Activated CD8-positive, alpha-beta memory T cell treated with anti-CD3 and anti-CD28 coated beads, Interleukin-2, amount 10 ng/mL, durations not matched to agents 7 days and 5 days (primary cell): ENCODE results near the gene MPV17. TPM values are rescaled to one million over a fixed set of nuclear protein-coding genes. Genes with fewer than 3 reads are reported as not detected.

ENCODE experiments used
- ATAC-seq: fragments of 150-1000 bp; cut with Tn5 transposase; one replicate; pipeline ENCODE4 v1.10.0; 2021; ENCODE audit warnings: moderate library complexity
- CTCF ChIA-PET: fragments of 350-600 bp; sonication (Branson Sonifier 250); formaldehyde crosslinking; loops from one replicate; lab custom pipeline; 2021; ENCODE audit warnings: antibody characterized with exemption; lab: Charles Lee
- DNase-seq: peaks from one replicate; pipeline ENCODE4 v3.0.0-alpha.2; 2020
- H3K27ac Mint-ChIP-seq: one replicate; pipeline ENCODE4 v1.8.0; 2021; ENCODE audit warnings: mild to moderate bottlenecking, mixed read lengths
- H3K27me3 Mint-ChIP-seq: one replicate; pipeline ENCODE4 v1.8.0; 2021; ENCODE audit warnings: mixed read lengths
- H3K36me3 Mint-ChIP-seq: one replicate; pipeline ENCODE4 v1.8.0; 2021; ENCODE audit warnings: mild to moderate bottlenecking, mixed read lengths
- H3K4me1 Mint-ChIP-seq: one replicate; pipeline ENCODE4 v1.8.0; 2021; ENCODE audit warnings: mixed read lengths
- H3K4me3 Mint-ChIP-seq: one replicate; pipeline ENCODE4 v1.8.0; 2021; ENCODE audit warnings: mild to moderate bottlenecking, moderate library complexity, mixed read lengths
- H3K9me3 Mint-ChIP-seq: one replicate; pipeline ENCODE4 v1.8.0; 2022; ENCODE audit warnings: low read depth, mixed read lengths
- total RNA-seq, 2 experiments: library from RNA; stranded (reverse); gene quantifications; one replicate each; pipeline ENCODE4 v1.2.3, GENCODE V29; 2021

The MPV17 gene
- total RNA-seq, 2 experiments from 2014 or later: 87.4 to 97.6 TPM

- CTCF ChIA-PET: interaction anchor here (1.0 to 6.4 kb wide), 10 partner anchors 9 to 306 kb away, joined by 3 to 65 read pairs (median 4); partner anchors contain the start of gene TRIM54
- no peaks in the 10 kb centered on the region for H3K9me3 Mint-ChIP-seq
- no peak overlapping the region for H3K27ac Mint-ChIP-seq
- DNase-seq (peak; percentile 57), ATAC-seq (peak; percentile 14)
- H3K4me3 Mint-ChIP-seq: peak overlapping the region; percentile 19
- H3K36me3 Mint-ChIP-seq: no peaks in the 10 kb centered on the region
- peaks cover 22% of the 10 kb centered on the region for H3K4me1 Mint-ChIP-seq
- H3K27me3 Mint-ChIP-seq: peaks cover 45% of the 10 kb centered on the region
These were observed 58.0 kb downstream of the MPV17 start for GRCh38 chr2:27264753-27265535.

GRCh38 chr2:27264253-27264752 lies 58.6 kb downstream of the MPV17 start:
- Mint-ChIP-seq H3K36me3 (no peaks in the 10 kb centered on the region), H3K27ac (no peak overlapping the region), H3K4me1 (peaks cover 22% of the 10 kb centered on the region), H3K9me3 (no peaks in the 10 kb centered on the region), H3K4me3 (peak overlapping the region; percentile 61), H3K27me3 (peaks cover 42% of the 10 kb centered on the region)
- ATAC-seq (peak; percentile 24), DNase-seq (no peak)
- CTCF ChIA-PET: interaction anchor here (0.8 to 6.4 kb wide), 9 partner anchors 9 to 305 kb away, joined by 3 to 65 read pairs (median 4); partner anchors contain the start of gene TRIM54

GRCh38 chr2:27263287-27264252 lies 59.3 kb downstream of the MPV17 start:
- H3K36me3 Mint-ChIP-seq: no peaks in the 10 kb centered on the region
- peak overlapping the region; percentile 61 for H3K4me3 Mint-ChIP-seq
- no peaks in the 10 kb centered on the region for H3K9me3 Mint-ChIP-seq
- CTCF ChIA-PET: interaction anchor here (0.8 to 6.4 kb wide), 9 partner anchors 9 to 417 kb away, joined by 3 to 65 read pairs (median 5); partner anchors contain the start of gene TRIM54
- H3K27ac Mint-ChIP-seq: no peak overlapping the region
- peaks cover 42% of the 10 kb centered on the region for H3K27me3 Mint-ChIP-seq
- DNase-seq (no peak), ATAC-seq (no peak)
- H3K4me1 Mint-ChIP-seq: peaks cover 22% of the 10 kb centered on the region

GRCh38 chr2:27262379-27263286 lies 60.3 kb downstream of the MPV17 start, which contains the start of gene SLC30A3:
Gene SLC30A3 (minus strand): TSS chr2:27263047. CDS start chr2:27262906, 141 bp downstream.
- H3K4me3 Mint-ChIP-seq: peak within 1 kb of the TSS; percentile 61
- DNase-seq (peak; percentile 82), ATAC-seq (peak; percentile 89)
- CTCF ChIA-PET: interaction anchor here (1.1 to 6.4 kb wide), 7 partner anchors 9 to 416 kb away, joined by 3 to 65 read pairs (median 5); partner anchors contain the start of gene TRIM54
- no peaks in the 10 kb centered on the region for H3K9me3 Mint-ChIP-seq
- peaks cover 44% of the 10 kb centered on the region for H3K27me3 Mint-ChIP-seq
- no peak within 1 kb of the TSS for H3K27ac Mint-ChIP-seq
- no peaks in the 10 kb centered on the region for H3K36me3 Mint-ChIP-seq
- H3K4me1 Mint-ChIP-seq: peaks cover 22% of the 10 kb centered on the region

GRCh38 chr2:27261926-27262298 lies 61.0 kb downstream of the MPV17 start:
- CTCF ChIA-PET: interaction anchor here (1.8 to 6.4 kb wide), 3 partner anchors 18 to 92 kb away, joined by 5 to 65 read pairs (median 9); partner anchors contain the start of gene TRIM54
- no peak for ATAC-seq

GRCh38 chr2:27261241-27261925 lies 61.5 kb downstream of the MPV17 start:
- CTCF ChIA-PET: interaction anchor here (2.6 to 6.4 kb wide), 2 partner anchors 19 to 42 kb away, joined by 9 to 65 read pairs; partner anchors contain the start of gene TRIM54
- Mint-ChIP-seq H3K27ac (no peak overlapping the region), H3K36me3 (no peaks in the 10 kb centered on the region), H3K27me3 (peaks cover 55% of the 10 kb centered on the region), H3K4me3 (no peak overlapping the region), H3K4me1 (peaks cover 22% of the 10 kb centered on the region), H3K9me3 (no peaks in the 10 kb centered on the region)
- ATAC-seq (no peak), DNase-seq (no peak)

More at GRCh38 chr2:27261926-27262298, 61.0 kb downstream of the MPV17 start:
- H3K36me3 Mint-ChIP-seq: no peaks in the 10 kb centered on the region
- H3K4me3 Mint-ChIP-seq: no peak overlapping the region
- peaks cover 22% of the 10 kb centered on the region for H3K4me1 Mint-ChIP-seq
- DNase-seq: no peak
- no peaks in the 10 kb centered on the region for H3K9me3 Mint-ChIP-seq
- no peak overlapping the region for H3K27ac Mint-ChIP-seq
- peaks cover 50% of the 10 kb centered on the region for H3K27me3 Mint-ChIP-seq

Other genes with a start within 250 kb of the MPV17 start
- under 1 TPM; 0.75 to 0.79 TPM for gene EMILIN1, start 244.5 kb downstream of the MPV17 start, total RNA-seq
- 1 to 10 TPM; 8.0 to 8.8 TPM for gene KHK, start 236.3 kb downstream of the MPV17 start, total RNA-seq
- gene CGREF1, start 204.0 kb downstream of the MPV17 start, total RNA-seq: 1 to 10 TPM; 1.1 to 2.5 TPM
- under 1 TPM; 0.21 to 0.29 TPM for gene ABHD1, start 199.3 kb downstream of the MPV17 start, total RNA-seq
- 10 to 100 TPM; 61.6 to 69.4 TPM for gene PREB, start 188.5 kb downstream of the MPV17 start, total RNA-seq
- not detected for gene PRR30, start 183.7 kb downstream of the MPV17 start, total RNA-seq
- gene TCF23, start 174.1 kb downstream of the MPV17 start, total RNA-seq: not detected
- gene ATRAID, start 111.1 kb downstream of the MPV17 start, total RNA-seq: 10 to 100 TPM; 78.6 to 84.0 TPM
- gene SLC5A6, start 110.8 kb downstream of the MPV17 start, total RNA-seq: 10 to 100 TPM; 35.0 to 47.9 TPM
- 10 to 100 TPM; 78.6 to 99.5 TPM for gene CAD, start 105.7 kb downstream of the MPV17 start, total RNA-seq
- gene SLC30A3, start 60.0 kb downstream of the MPV17 start, total RNA-seq: under 1 TPM; 0.38 to 0.47 TPM
- not detected for gene DNAJC5G, start 47.7 kb downstream of the MPV17 start, total RNA-seq
- under 1 TPM in 1 of 2 experiments, not detected in 1; 0.28 TPM for gene TRIM54, start 40.7 kb downstream of the MPV17 start, total RNA-seq
- 1 to 10 TPM; 1.1 to 2.6 TPM for gene UCN, start 14.7 kb downstream of the MPV17 start, total RNA-seq
- 10 to 100 TPM; 54.6 to 67.6 TPM for gene GTF3C2, start 33.7 kb upstream of the MPV17 start, total RNA-seq
- gene EIF2B4, start 47.2 kb upstream of the MPV17 start, total RNA-seq: 10 to 100 TPM; 38.6 to 43.1 TPM
- 100 to 1,000 TPM; 101 to 125 TPM for gene SNX17, start 47.5 kb upstream of the MPV17 start, total RNA-seq
- gene ZNF513, start 57.6 kb upstream of the MPV17 start, total RNA-seq: 10 to 100 TPM; 12.7 to 15.4 TPM
- gene PPM1G, start 86.5 kb upstream of the MPV17 start, total RNA-seq: 100 to 1,000 TPM; 136 to 159 TPM
- 100 to 1,000 TPM in 1 of 2 experiments, 10 to 100 TPM in 1; 88.5 to 103 TPM for gene NRBP1, start 105.5 kb upstream of the MPV17 start, total RNA-seq
- gene KRTCAP3, start 119.3 kb upstream of the MPV17 start, total RNA-seq: 1 to 10 TPM; 4.5 to 6.4 TPM
- 10 to 100 TPM; 11.5 to 15.7 TPM for gene IFT172, start 166.6 kb upstream of the MPV17 start, total RNA-seq
- under 1 TPM in 1 of 2 experiments, not detected in 1; 0.14 TPM for gene FNDC4, start 172.1 kb upstream of the MPV17 start, total RNA-seq
- not detected for gene GCKR, start 173.7 kb upstream of the MPV17 start, total RNA-seq